A549 (cell line): ENCODE measurements around the gene MCM8.

ENCODE experiments used
- CTCF ChIP-seq: fragments of >200 bp; sonication (Bioruptor Twin); formaldehyde crosslinking; IDR thresholded peaks from 3 replicates; pipeline ENCODE4 v1.5.1; 2016
- EP300 ChIP-seq, 2 experiments: fragments of >200 bp; sonication (Bioruptor Twin); formaldehyde crosslinking; IDR thresholded peaks; 2 replicates in 1 of 2; 3 replicates in 1 of 2; pipeline ENCODE4 v1.6.1; 2016 to 2017
- HOXA7 ChIP-seq: fragments of 250-450 bp; sonication (Bioruptor Pico); IDR thresholded peaks from 2 replicates; pipeline ENCODE4 v1.5.0; 2020; ENCODE audit warnings: mild to moderate bottlenecking, moderate library complexity
- MAX ChIP-seq: IDR thresholded peaks from 2 replicates; pipeline ENCODE4 v1.6.1; 2012
- MAZ ChIP-seq: fragments of 150-350 bp; IDR thresholded peaks from 2 replicates; pipeline ENCODE4 v1.6.1; 2014; ENCODE audit warnings: antibody characterized with exemption, low read depth, low read length, borderline replicate concordance
- NR3C1 ChIP-seq: fragments of >200 bp; sonication (Bioruptor Twin); formaldehyde crosslinking; IDR thresholded peaks from 3 replicates; pipeline ENCODE4 v1.6.1; 2017
- PBX3 ChIP-seq: IDR thresholded peaks from 2 replicates; pipeline ENCODE4 v1.6.1; 2012
- POLR2A ChIP-seq: IDR thresholded peaks from 2 replicates; pipeline ENCODE4 v1.6.1; 2012; ENCODE audit warnings: mild to moderate bottlenecking, low read length
- POLR2AphosphoS2 ChIP-seq: conservative IDR thresholded peaks from 2 replicates; pipeline ENCODE4 v1.6.1; 2012; ENCODE audit warnings: low read length, improper control_type of control experiment, inconsistent platforms
- RAD21 ChIP-seq, 2 experiments: fragments of >200 bp in 1 of 2; sonication (Bioruptor Twin) in 1 of 2; formaldehyde crosslinking in 1 of 2; IDR thresholded peaks in 1 of 2; conservative IDR thresholded peaks in 1 of 2; 2 replicates in 1 of 2; 3 replicates in 1 of 2; pipeline ENCODE4 v1.6.1; 2012 to 2018; ENCODE audit warnings: inconsistent platforms in 1 of 2
- RCOR1 ChIP-seq: fragments of 150-350 bp; IDR thresholded peaks from 2 replicates; pipeline ENCODE4 v1.6.1; 2014; ENCODE audit warnings: antibody characterized with exemption, low read length, low read depth
- REST ChIP-seq: fragments of 200-600 bp; sonication (generic); IDR thresholded peaks from 2 replicates; pipeline ENCODE4 v1.6.1; 2016; ENCODE audit warnings: antibody characterized with exemption, mild to moderate bottlenecking, moderate library complexity
- SMC3 ChIP-seq: fragments of >200 bp; sonication (Bioruptor Twin); formaldehyde crosslinking; IDR thresholded peaks from 3 replicates; pipeline ENCODE4 v1.6.1; 2018; ENCODE audit warnings: inconsistent platforms
- ZSCAN20 ChIP-seq: fragments of 250-450 bp; sonication (Bioruptor Pico); IDR thresholded peaks from 2 replicates; pipeline ENCODE4 v1.8.0; 2022; ENCODE audit warnings: mild to moderate bottlenecking, moderate library complexity

- no peak for TF ChIP-seq HOXA7 (CRISPR knock-in tag)
- TF ChIP-seq CTCF, result no peak
- TF ChIP-seq REST, result no peak
- no peak for TF ChIP-seq RCOR1
- TF ChIP-seq EP300 (IDR thresholded peaks at IDR 0.05), result no peak
- TF ChIP-seq SMC3, result no peak
- TF ChIP-seq PBX3, result no peak
- TF ChIP-seq POLR2A, result no peak
- no peak for TF ChIP-seq POLR2AphosphoS2
- TF ChIP-seq RAD21 (conservative IDR thresholded peaks at IDR 0.05 in 1 of 2, IDR thresholded peaks at IDR 0.05 in 1 of 2), result no peak
- TF ChIP-seq MAZ, result no peak
- no peak for TF ChIP-seq ZSCAN20 (CRISPR knock-in tag)
- TF ChIP-seq MAX, result no peak
- no peak for TF ChIP-seq NR3C1
These were observed 41.4 kb downstream of the MCM8 start for GRCh38 chr20:5991623-5992441.
